DMS 273 treated with DMSO at 0.1 percent for 48 hours (cell line): ENCODE results near the gene PTPN11.
"Not testable (repeated sequence)": the region's sequence is repeated elsewhere in the genome, so short reads cannot be mapped to it uniquely, and the experiment has no call there.

Experiments
- DNase-seq: peaks from one replicate; lab custom pipeline; 2025; lab: John Stamatoyannopoulos, UW

PTPN11 gene

GRCh38 chr12:112514926-112515642, 96.3 kb downstream of the PTPN11 start:
- DNase-seq: no peak

- DNase-seq: no peak
Measured at GRCh38 chr12:112515868-112516267, 97.1 kb downstream of the PTPN11 start.

- DNase-seq: no peak
Measured at GRCh38 chr12:112517730-112518364, 99.1 kb downstream of the PTPN11 start.

GRCh38 chr12:112518365-112518735, 99.6 kb downstream of the PTPN11 start:
- DNase-seq: no peak

- DNase-seq: not testable (repeated sequence)
Measured at GRCh38 chr12:112519841-112520340, 101.1 kb downstream of the PTPN11 start.

- no peak for DNase-seq
Measured at GRCh38 chr12:112523856-112524255, 105.1 kb downstream of the PTPN11 start.

GRCh38 chr12:112524269-112524668, 105.5 kb downstream of the PTPN11 start:
- DNase-seq: no peak

- DNase-seq: no peak
Measured at GRCh38 chr12:112524676-112525425, 106.1 kb downstream of the PTPN11 start.

- DNase-seq: no peak
Measured at GRCh38 chr12:112525426-112525809, 106.7 kb downstream of the PTPN11 start.

GRCh38 chr12:112527082-112527481, 108.3 kb downstream of the PTPN11 start:
- DNase-seq: no peak

- DNase-seq: no peak
Measured at GRCh38 chr12:112527501-112527900, 108.8 kb downstream of the PTPN11 start.

- no peak for DNase-seq
Measured at GRCh38 chr12:112528521-112528920, 109.8 kb downstream of the PTPN11 start.

GRCh38 chr12:112530941-112531340, 112.2 kb downstream of the PTPN11 start:
- DNase-seq: no peak

GRCh38 chr12:112532106-112532505, 113.4 kb downstream of the PTPN11 start:
- no peak for DNase-seq

GRCh38 chr12:112533528-112533927, 114.8 kb downstream of the PTPN11 start:
- DNase-seq: no peak

- no peak for DNase-seq
Measured at GRCh38 chr12:112535017-112535416, 116.3 kb downstream of the PTPN11 start.

- no peak for DNase-seq
Measured at GRCh38 chr12:112535637-112536366, 117.1 kb downstream of the PTPN11 start.

GRCh38 chr12:112536367-112536730, 117.6 kb downstream of the PTPN11 start:
- no peak for DNase-seq

- no peak for DNase-seq
Measured at GRCh38 chr12:112537710-112538396, 119.1 kb downstream of the PTPN11 start.

GRCh38 chr12:112538740-112539139, 120.0 kb downstream of the PTPN11 start:
- no peak for DNase-seq

- no peak for DNase-seq
Measured at GRCh38 chr12:112539221-112539620, 120.5 kb downstream of the PTPN11 start.

GRCh38 chr12:112540021-112540420, 121.3 kb downstream of the PTPN11 start:
- DNase-seq: no peak
